Measurements from ENCODE around the gene MYL6.

GRCh38 chr12:56186957-56187356 lies 28.8 kb downstream of the MYL6 start:
- TF ChIP-seq CTCF (IDR thresholded peaks at IDR 0.05) (no peak), EP300 (IDR thresholded peaks at IDR 0.05) (no peak), POLR2A (IDR thresholded peaks at IDR 0.05) (no peak), POLR2AphosphoS5 (IDR thresholded peaks at IDR 0.05) (no peak)

Measured in stomach (tissue), 4 donors.